Activated T-cell treated with anti-CD3 and anti-CD28 coated beads, Interleukin-2, amount 50 U/mL, for 4 hours (primary cell): ENCODE results near the gene F2RL1. TPM values are rescaled to one million over a fixed set of nuclear protein-coding genes. Genes with fewer than 3 reads are reported as not detected.
"Not testable (repeated sequence)": the region's sequence is repeated elsewhere in the genome, so short reads cannot be mapped to it uniquely, and the experiment has no call there.

Experiments used
- ATAC-seq, 2 donors: fragments of 200-7000 bp; cut with Tn5 transposase; one replicate each; pipeline ENCODE4 v1.10.0; 2021
- DNase-seq: peaks from one replicate; pipeline ENCODE4 v3.0.0-alpha.2; 2020
- H3K27me3 Mint-ChIP-seq: one replicate; pipeline ENCODE4 v1.8.0; 2021; ENCODE audit warnings: low read depth, mixed read lengths
- H3K36me3 Mint-ChIP-seq: one replicate; pipeline ENCODE4 v1.8.0; 2022; ENCODE audit warnings: mixed read lengths; ENCODE audit not compliant: insufficient read depth
- H3K4me1 Mint-ChIP-seq: one replicate; pipeline ENCODE4 v1.8.0; 2021; ENCODE audit warnings: low read depth, mixed read lengths
- H3K4me3 Mint-ChIP-seq: one replicate; pipeline ENCODE4 v1.8.0; 2021; ENCODE audit warnings: mild to moderate bottlenecking, moderate library complexity, mixed read lengths
- H3K9me3 Mint-ChIP-seq: one replicate; pipeline ENCODE4 v1.8.0; 2021; ENCODE audit warnings: mixed read lengths
- total RNA-seq, 3 donors: library from RNA; stranded (reverse); gene quantifications; one replicate each; pipeline ENCODE4 v1.2.1, GENCODE V29; 2021

Gene F2RL1
- total RNA-seq, 3 donors from 2014 or later, result 1.6 to 1.9 (median 1.8) TPM

DNA sequence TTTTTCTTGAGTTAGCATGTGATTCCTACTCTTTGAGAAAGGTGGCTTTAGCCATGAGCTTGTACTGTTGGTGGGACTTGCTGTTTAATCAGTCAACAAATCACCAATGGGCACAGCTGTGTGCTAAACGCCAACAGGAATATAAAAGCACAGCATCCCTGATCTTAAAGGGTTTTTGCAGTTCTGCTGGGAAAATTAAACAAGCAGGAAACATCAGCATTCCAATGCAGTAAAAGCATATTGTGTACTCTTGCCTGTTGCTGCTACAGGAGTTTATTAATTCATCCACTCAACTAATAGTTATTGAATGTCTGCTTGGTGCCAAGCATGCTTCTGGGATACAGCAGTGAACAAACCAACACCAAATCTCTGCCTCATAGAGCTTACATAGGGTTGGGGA, 27.4 kb upstream of the F2RL1 start:
- Mint-ChIP-seq H3K9me3 (no peaks in the 10 kb centered on the region), H3K4me3 (no peak overlapping the region), H3K36me3 (no peaks in the 10 kb centered on the region), H3K4me1 (peaks cover 25% of the 10 kb centered on the region), H3K27me3 (no peaks in the 10 kb centered on the region)
- DNase-seq (no peak), ATAC-seq (no peak)

GRCh38 chr5:76794871-76795270, 24.0 kb upstream of the F2RL1 start:
- DNase-seq, result no peak
- Mint-ChIP-seq H3K36me3 (no peaks in the 10 kb centered on the region), H3K27me3 (peaks cover 2% of the 10 kb centered on the region), H3K4me3 (no peak overlapping the region), H3K4me1 (peaks cover 21% of the 10 kb centered on the region), H3K9me3 (no peaks in the 10 kb centered on the region)
- no peak for ATAC-seq

- Mint-ChIP-seq H3K27me3 (peaks cover 2% of the 10 kb centered on the region), H3K4me3 (no peak overlapping the region), H3K9me3 (no peaks in the 10 kb centered on the region), H3K4me1 (no peaks in the 10 kb centered on the region), H3K36me3 (no peaks in the 10 kb centered on the region)
- ATAC-seq (no peak), DNase-seq (no peak)
Observed at GRCh38 chr5:76799588-76799987, 19.2 kb upstream of the F2RL1 start.

DNA sequence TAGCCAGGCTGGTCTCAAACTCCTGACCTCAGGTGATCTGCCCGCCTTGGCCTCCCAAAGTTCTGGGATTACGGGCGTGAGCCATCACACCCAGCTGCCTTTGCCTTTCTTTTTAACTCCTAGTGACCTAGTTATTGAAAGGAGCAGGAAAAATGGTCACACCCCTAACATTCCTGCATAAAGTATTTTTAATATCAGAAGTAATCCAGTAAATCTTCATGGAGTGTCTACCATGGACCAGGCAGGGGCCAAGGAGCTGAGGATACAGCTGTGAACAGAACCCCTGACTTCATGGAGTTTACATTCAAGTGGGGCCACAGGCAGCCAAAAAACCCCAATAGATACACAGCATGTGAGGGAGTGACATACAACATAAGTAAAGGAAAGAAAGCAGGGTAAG, 18.3 kb upstream of the F2RL1 start:
- peaks cover 2% of the 10 kb centered on the region for H3K27me3 Mint-ChIP-seq
- H3K4me3 Mint-ChIP-seq, result no peak overlapping the region
- no peaks in the 10 kb centered on the region for H3K36me3 Mint-ChIP-seq
- no peaks in the 10 kb centered on the region for H3K9me3 Mint-ChIP-seq
- DNase-seq (no peak), ATAC-seq (no peak)
- H3K4me1 Mint-ChIP-seq, result no peaks in the 10 kb centered on the region

- ATAC-seq, result no peak
- Mint-ChIP-seq H3K9me3 (no peaks in the 10 kb centered on the region), H3K27me3 (peaks cover 2% of the 10 kb centered on the region), H3K4me1 (no peaks in the 10 kb centered on the region), H3K4me3 (no peak overlapping the region), H3K36me3 (no peaks in the 10 kb centered on the region)
- no peak for DNase-seq
Observed at GRCh38 chr5:76801159-76801802, 17.5 kb upstream of the F2RL1 start.

GRCh38 chr5:76801803-76802195, 17.0 kb upstream of the F2RL1 start:
- Mint-ChIP-seq H3K4me3 (no peak overlapping the region), H3K27me3 (peaks cover 2% of the 10 kb centered on the region), H3K36me3 (no peaks in the 10 kb centered on the region), H3K9me3 (no peaks in the 10 kb centered on the region), H3K4me1 (no peaks in the 10 kb centered on the region)
- DNase-seq, result no peak
- no peak for ATAC-seq

DNA sequence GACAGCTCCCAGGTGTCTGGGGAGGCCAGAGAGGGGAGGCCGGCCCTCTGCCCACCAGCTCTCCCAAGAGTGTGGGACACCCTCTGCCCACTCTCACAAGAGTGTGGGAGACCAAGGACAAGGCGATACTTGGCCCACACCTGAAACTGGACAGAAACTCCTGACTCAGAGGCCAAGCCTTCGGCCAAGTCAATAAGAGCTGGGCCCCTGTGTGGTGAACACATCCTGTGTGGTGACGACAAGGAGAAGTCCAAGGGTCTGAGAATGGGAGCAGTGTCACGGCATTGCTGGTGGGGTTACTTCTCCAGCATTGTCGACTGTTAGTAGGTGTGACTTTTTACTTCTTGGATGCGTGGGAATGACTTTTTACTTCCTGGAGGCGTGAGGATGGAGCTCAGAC, 14.6 kb upstream of the F2RL1 start:
- Mint-ChIP-seq H3K4me1 (no peaks in the 10 kb centered on the region), H3K27me3 (peaks cover 2% of the 10 kb centered on the region), H3K36me3 (no peaks in the 10 kb centered on the region), H3K9me3 (no peaks in the 10 kb centered on the region), H3K4me3 (no peak overlapping the region)
- DNase-seq (no peak), ATAC-seq (peak in 1 of 2 donors; percentile 10)

GRCh38 chr5:76805821-76806505, 12.9 kb upstream of the F2RL1 start:
- Mint-ChIP-seq H3K9me3 (no peaks in the 10 kb centered on the region), H3K4me1 (no peaks in the 10 kb centered on the region), H3K36me3 (no peaks in the 10 kb centered on the region), H3K4me3 (no peak overlapping the region), H3K27me3 (no peaks in the 10 kb centered on the region)
- DNase-seq (no peak), ATAC-seq (peak; percentile 41 to 63)

DNA sequence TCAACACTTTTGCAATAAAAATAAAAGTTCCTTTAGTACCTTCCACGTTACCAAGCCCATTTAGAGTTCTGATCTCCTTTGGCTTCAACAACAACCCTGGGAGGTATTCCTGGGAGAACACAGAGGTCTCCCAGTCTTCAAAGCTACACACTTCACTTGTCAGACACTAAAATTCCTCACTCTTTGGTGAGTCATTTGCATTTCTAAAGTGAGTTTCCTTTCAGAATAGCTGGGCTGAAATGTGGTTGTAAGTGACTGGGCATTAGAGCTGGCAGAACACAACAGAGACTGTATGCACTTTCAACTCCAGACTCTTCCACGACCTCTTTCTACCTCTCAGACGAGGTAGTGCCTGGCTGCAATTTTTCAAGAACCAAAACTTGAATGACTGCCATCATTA, 11.5 kb upstream of the F2RL1 start:
- no peak for ATAC-seq
- no peak overlapping the region for H3K4me3 Mint-ChIP-seq
- DNase-seq, result no peak
- no peaks in the 10 kb centered on the region for H3K27me3 Mint-ChIP-seq
- no peaks in the 10 kb centered on the region for H3K9me3 Mint-ChIP-seq
- H3K36me3 Mint-ChIP-seq, result no peaks in the 10 kb centered on the region
- H3K4me1 Mint-ChIP-seq, result no peaks in the 10 kb centered on the region

DNA sequence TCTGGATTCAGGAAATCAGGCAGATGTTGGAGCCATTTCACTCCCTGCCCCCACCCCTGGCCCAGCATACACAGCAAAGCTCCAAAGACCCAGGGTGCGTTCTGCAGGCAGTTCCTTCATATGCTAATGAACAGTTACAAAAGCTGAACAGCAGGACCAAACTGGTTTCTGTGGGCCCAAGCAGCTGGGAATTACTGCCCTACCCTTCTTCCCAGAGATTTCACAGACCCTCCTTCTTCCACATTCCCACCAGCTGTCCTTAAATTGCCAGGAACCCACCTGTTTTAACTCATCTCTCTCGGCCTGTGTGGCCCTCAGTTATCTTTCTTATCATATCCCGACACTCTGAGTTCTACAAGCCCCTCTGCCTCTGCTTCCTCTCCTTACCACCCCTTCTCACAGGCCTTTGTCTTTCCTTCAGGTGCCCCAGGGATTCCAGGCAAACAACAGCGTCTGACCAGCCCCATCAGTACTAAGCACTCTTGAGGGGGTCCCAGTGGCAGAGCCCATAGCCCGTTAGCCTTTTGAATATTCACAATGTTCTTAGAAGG, 10.6 kb upstream of the F2RL1 start:
- H3K27me3 Mint-ChIP-seq, result no peaks in the 10 kb centered on the region
- ATAC-seq, result no peak

GRCh38 chr5:76809141-76809540, 9.7 kb upstream of the F2RL1 start:
- Mint-ChIP-seq H3K36me3 (no peaks in the 10 kb centered on the region), H3K4me1 (no peaks in the 10 kb centered on the region), H3K27me3 (no peaks in the 10 kb centered on the region), H3K4me3 (no peak overlapping the region), H3K9me3 (no peaks in the 10 kb centered on the region)
- ATAC-seq (no peak), DNase-seq (no peak)

More for the DNA sequence above, 10.6 kb upstream of the F2RL1 start:
- Mint-ChIP-seq H3K4me3 (no peak overlapping the region), H3K9me3 (no peaks in the 10 kb centered on the region), H3K4me1 (no peaks in the 10 kb centered on the region), H3K36me3 (no peaks in the 10 kb centered on the region)
- no peak for DNase-seq

GRCh38 chr5:76810236-76810635, 8.6 kb upstream of the F2RL1 start:
- DNase-seq (no peak), ATAC-seq (no peak)
- H3K4me3 Mint-ChIP-seq, result no peak overlapping the region
- H3K36me3 Mint-ChIP-seq, result no peaks in the 10 kb centered on the region
- no peaks in the 10 kb centered on the region for H3K4me1 Mint-ChIP-seq
- no peaks in the 10 kb centered on the region for H3K9me3 Mint-ChIP-seq
- H3K27me3 Mint-ChIP-seq, result no peaks in the 10 kb centered on the region

GRCh38 chr5:76811214-76811613, 7.6 kb upstream of the F2RL1 start:
- DNase-seq, result no peak
- H3K4me1 Mint-ChIP-seq, result no peaks in the 10 kb centered on the region
- no peak for ATAC-seq

DNA sequence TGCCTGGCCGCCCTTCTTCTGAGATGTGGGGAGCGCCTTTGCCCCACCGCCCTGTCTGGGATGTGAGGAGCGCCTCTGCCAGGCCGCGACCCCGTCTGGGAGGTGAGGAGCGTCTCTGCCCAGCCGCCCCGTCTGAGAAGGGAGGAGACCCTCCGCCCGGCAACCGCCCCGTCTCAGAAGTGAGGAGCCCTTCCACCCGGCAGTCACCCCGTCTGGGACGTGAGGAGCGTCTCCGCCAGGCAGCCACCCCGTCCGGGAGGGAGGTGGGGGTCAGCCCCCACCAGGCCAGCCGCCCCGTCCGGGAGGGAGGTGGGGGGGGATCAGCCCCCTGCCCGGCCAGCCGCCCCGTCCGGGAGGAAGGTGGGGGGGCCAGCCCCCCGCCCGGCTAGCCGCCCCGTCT, 6.6 kb upstream of the F2RL1 start:
- not testable (repeated sequence) for H3K4me1 Mint-ChIP-seq, H3K36me3 Mint-ChIP-seq, DNase-seq, ATAC-seq, H3K4me3 Mint-ChIP-seq, H3K9me3 Mint-ChIP-seq, H3K27me3 Mint-ChIP-seq

More at GRCh38 chr5:76811214-76811613, 7.6 kb upstream of the F2RL1 start:
- no peaks in the 10 kb centered on the region for H3K9me3 Mint-ChIP-seq
- H3K27me3 Mint-ChIP-seq, result no peaks in the 10 kb centered on the region
- no peaks in the 10 kb centered on the region for H3K36me3 Mint-ChIP-seq
- H3K4me3 Mint-ChIP-seq, result no peak overlapping the region

- no peaks in the 10 kb centered on the region for H3K9me3 Mint-ChIP-seq
- no peak for ATAC-seq
- peaks cover 6% of the 10 kb centered on the region for H3K4me1 Mint-ChIP-seq
- H3K36me3 Mint-ChIP-seq, result no peaks in the 10 kb centered on the region
- peaks cover 13% of the 10 kb centered on the region for H3K27me3 Mint-ChIP-seq
- H3K4me3 Mint-ChIP-seq, result no peak overlapping the region
- DNase-seq, result no peak
Observed at GRCh38 chr5:76813982-76814562, 4.8 kb upstream of the F2RL1 start.
